Activated T-cell treated with anti-CD3 and anti-CD28 coated beads, Interleukin-2, amount 50 U/mL, for 24 hours (primary cell): ENCODE data around the gene YPEL2.
A peak's percentile ranks its signal among the peaks of the same experiment; 100 is the strongest.

ENCODE experiments used
- DNase-seq: peaks from one replicate; pipeline ENCODE4 v3.0.0-alpha.2; 2020
- H3K27ac Mint-ChIP-seq: 2 replicates; pipeline ENCODE4 v1.8.0; 2020; ENCODE audit warnings: mild to moderate bottlenecking, mixed read lengths
- H3K27me3 Mint-ChIP-seq: 2 replicates; pipeline ENCODE4 v1.8.0; 2020; ENCODE audit warnings: mixed read lengths
- H3K36me3 Mint-ChIP-seq: 2 replicates; pipeline ENCODE4 v1.8.0; 2020; ENCODE audit warnings: low read depth, mixed read lengths
- H3K4me1 Mint-ChIP-seq: 2 replicates; pipeline ENCODE4 v1.8.0; 2020; ENCODE audit warnings: low read depth, mixed read lengths
- H3K4me3 Mint-ChIP-seq: 2 replicates; pipeline ENCODE4 v1.8.0; 2020; ENCODE audit warnings: mild to moderate bottlenecking, moderate library complexity, mixed read lengths
- H3K9me3 Mint-ChIP-seq: 2 replicates; pipeline ENCODE4 v1.8.0; 2020; ENCODE audit warnings: mixed read lengths

The YPEL2 gene

DNA sequence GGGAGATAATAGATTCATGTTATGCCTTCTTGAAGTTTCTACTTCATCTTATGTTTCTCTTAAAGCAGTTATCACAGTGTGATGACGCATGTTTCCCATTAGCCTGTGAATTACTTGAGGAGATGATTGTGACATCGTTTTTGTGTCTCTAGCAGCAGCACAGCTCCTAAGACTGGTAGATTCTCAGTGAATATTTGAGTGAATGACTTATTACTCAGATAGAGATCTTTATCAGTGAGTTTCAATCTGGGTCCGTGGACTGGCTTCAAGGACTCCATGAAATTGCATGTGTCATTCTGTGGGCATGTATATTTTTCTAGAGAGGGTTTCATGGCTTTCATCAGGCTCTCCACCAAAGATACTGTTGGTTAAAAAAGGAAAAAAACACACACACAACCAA lies 29.9 kb downstream of the YPEL2 start:
- DNase-seq: no peak
- Mint-ChIP-seq H3K4me3 (peak overlapping the region; percentile 64), H3K36me3 (peaks cover 8% of the 10 kb centered on the region), H3K27me3 (no peaks in the 10 kb centered on the region), H3K9me3 (no peaks in the 10 kb centered on the region), H3K27ac (peak overlapping the region; percentile 97), H3K4me1 (peaks cover 89% of the 10 kb centered on the region)

DNA sequence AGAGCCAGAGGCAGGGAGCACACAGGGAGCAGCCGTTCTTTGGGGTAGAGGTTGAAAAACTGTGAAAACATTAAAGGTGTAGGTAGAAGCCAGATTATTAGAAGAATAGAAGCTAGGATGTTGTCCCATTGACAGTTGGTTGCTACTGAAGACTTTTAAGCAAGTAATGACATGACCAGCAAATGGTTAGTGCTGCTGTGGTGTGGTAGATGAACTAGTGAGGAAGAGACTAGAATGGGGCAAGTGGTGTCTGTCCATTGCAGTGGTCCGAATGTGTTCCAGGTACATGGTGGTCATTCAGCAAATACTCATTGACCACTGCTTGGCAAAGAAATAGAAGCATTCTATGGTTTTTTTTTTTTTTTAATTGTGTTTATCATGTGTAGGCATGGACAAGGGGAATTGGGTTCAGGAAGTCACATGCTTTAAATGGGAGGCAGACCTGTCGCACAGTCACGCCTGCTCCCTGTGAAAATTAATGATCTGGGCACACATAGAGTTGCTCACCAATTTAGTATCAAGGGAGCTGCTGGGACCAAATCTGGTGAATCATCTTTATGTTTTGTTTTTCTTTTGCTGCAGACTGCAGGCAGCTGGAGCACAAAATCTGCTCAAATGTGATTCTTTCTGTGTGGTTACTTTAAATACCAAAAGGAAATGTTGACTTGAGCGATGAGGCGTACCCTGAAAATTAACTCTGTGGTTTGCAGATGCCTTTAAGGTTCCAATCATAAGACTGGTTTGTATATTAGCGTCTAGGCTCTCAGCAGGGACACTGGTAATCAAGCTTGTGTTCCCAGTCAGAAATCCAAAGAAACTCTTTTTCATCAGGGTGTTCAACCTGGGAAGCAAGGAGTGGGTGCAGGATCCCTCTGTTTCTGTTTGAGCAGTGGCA lies 30.7 kb downstream of the YPEL2 start:
- peak overlapping the region; percentile 64 for H3K4me3 Mint-ChIP-seq
- H3K36me3 Mint-ChIP-seq: peaks cover under 1% of the 10 kb centered on the region
- peak; percentile 49 for DNase-seq
- peak overlapping the region; percentile 97 for H3K27ac Mint-ChIP-seq
- H3K4me1 Mint-ChIP-seq: peaks cover 89% of the 10 kb centered on the region
- H3K9me3 Mint-ChIP-seq: no peaks in the 10 kb centered on the region
- H3K27me3 Mint-ChIP-seq: no peaks in the 10 kb centered on the region

DNA sequence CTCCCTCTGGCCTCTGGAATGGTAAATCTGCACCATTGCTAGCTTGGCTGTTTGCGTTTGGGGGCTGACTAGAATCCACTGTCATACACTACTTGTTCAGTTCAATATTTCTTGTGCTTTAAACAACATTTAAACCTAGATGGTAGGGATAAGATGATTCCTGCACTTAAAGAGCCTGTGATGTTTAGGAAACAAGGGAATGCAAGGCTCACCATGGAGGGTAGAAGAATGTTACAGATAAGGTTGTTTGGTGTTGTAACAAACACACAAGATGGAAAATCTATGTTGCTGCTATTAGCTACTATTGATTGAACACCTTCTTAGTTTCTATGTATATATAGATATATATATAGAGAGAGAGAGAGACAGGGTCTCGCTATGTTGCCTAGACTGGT lies 31.4 kb downstream of the YPEL2 start:
- no peaks in the 10 kb centered on the region for H3K27me3 Mint-ChIP-seq
- no peak for DNase-seq
- peak overlapping the region; percentile 97 for H3K27ac Mint-ChIP-seq
- H3K36me3 Mint-ChIP-seq: no peaks in the 10 kb centered on the region
- H3K9me3 Mint-ChIP-seq: no peaks in the 10 kb centered on the region
- peak overlapping the region; percentile 64 for H3K4me3 Mint-ChIP-seq
- H3K4me1 Mint-ChIP-seq: peaks cover 90% of the 10 kb centered on the region

DNA sequence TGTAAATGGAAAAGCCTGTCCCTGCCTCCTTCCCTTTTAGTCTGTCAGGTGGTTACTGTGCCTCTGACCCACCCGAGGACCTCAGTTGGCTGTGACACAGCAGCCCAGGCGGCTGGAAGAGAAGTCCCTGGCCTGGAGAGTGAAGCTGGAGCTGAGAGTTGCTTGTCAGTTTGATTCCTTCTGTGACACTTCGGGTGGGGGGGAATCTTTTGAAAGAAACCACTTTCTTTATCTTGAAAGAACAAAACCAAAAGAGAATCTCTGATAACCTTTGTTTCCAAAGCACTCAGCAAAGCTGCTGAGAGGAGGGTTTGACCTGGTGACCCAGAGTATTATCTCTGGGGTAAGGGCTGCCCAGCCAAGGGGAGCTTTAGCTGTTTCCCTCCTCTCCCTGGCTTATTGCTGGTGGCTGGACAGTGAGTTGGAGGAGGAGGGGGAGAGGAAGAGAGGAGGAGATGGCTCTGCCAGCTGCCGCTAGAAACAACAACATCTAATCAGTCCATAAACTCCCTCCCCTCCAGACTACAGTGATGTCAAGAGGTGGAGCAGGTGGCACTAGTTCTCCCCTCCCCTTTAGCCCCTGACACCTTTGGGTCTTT lies 34.0 kb downstream of the YPEL2 start:
- peak overlapping the region; percentile 84 for H3K27ac Mint-ChIP-seq
- peaks cover 84% of the 10 kb centered on the region for H3K4me1 Mint-ChIP-seq
- H3K4me3 Mint-ChIP-seq: peak overlapping the region; percentile 46
- H3K36me3 Mint-ChIP-seq: no peaks in the 10 kb centered on the region
- no peaks in the 10 kb centered on the region for H3K27me3 Mint-ChIP-seq
- peak; percentile 56 for DNase-seq
- no peaks in the 10 kb centered on the region for H3K9me3 Mint-ChIP-seq

DNA sequence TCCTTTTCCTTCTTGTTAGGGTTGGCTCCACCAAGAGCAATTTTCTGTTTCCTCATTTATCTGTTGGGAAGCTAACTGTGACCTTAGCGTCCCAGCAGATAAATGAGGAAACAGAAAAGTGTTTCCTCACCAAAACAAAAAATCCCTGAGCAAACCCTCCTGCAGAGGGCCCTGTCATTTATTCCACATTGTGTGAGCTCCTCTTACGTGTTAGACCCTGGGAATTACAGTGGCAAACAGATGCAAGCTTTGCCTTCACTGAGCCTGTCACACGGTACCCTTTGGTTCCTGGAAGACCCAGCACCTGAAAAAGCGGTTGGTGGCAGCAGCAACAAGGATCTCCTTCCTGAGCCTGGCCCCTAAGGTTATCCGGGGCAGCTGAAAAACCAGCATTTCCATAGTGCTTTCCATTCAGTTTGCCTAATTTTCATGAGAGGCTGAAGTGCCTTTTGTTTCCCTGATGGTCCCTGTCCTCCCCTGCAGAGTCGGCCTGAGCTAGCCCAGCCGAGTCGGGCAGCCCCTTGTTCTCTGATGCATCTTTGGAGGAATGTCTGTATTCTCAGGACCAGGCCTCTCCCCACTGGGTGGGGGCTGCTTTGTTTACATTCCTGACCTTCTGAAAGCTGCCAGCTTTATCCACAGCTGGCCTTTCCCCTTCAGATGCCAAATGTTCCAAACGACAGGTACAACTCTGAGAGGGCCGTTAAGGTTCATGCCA lies 34.7 kb downstream of the YPEL2 start:
- Mint-ChIP-seq H3K9me3 (no peaks in the 10 kb centered on the region), H3K36me3 (no peaks in the 10 kb centered on the region), H3K4me1 (peaks cover 84% of the 10 kb centered on the region), H3K4me3 (no peak overlapping the region), H3K27me3 (no peaks in the 10 kb centered on the region), H3K27ac (peak overlapping the region; percentile 84)
- no peak for DNase-seq

DNA sequence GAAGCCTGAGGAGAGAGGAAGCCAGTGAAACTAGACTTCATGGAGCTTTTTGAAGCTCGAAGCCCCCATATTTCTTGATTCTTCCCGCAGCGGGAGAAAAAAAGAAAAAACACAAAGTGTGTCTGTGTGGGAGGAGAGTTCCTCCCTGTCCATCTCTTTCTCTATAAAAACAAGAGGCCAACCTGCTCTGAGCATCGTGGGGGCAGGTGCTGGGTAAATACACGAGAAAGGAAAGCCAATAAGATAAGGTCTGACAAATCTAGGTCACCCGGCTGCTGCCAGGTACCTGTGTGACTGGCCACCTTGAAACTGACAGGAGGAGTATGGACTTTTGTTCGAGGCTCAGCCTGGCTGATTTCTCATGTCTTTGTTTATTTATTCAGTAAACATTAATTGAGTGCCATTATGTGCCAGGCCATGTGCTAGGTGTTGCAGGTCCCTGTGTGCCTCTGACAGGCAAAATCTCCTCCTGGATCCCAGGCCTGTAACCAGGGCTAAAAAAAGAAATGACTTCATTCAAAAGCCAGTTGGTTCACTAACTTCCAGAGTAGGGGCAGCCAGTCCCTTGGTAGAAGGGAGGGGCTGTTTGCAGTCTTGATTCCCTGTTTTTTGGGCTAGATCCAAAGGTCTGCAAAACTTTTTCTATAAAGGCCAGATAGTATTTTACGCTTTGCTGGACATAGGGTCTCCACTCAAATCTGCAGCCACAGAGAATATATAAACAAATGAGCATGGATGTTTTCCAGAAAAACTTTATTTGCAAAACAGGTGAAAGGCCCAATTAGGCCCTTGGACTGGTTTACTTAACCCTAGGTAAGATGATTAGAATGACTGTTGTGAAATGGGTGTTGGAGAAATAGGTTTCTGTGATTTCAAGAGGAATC lies 35.6 kb downstream of the YPEL2 start:
- Mint-ChIP-seq H3K36me3 (no peaks in the 10 kb centered on the region), H3K9me3 (no peaks in the 10 kb centered on the region), H3K4me3 (no peak overlapping the region), H3K27me3 (no peaks in the 10 kb centered on the region), H3K27ac (peak overlapping the region; percentile 72), H3K4me1 (peaks cover 84% of the 10 kb centered on the region)
- no peak for DNase-seq

DNA sequence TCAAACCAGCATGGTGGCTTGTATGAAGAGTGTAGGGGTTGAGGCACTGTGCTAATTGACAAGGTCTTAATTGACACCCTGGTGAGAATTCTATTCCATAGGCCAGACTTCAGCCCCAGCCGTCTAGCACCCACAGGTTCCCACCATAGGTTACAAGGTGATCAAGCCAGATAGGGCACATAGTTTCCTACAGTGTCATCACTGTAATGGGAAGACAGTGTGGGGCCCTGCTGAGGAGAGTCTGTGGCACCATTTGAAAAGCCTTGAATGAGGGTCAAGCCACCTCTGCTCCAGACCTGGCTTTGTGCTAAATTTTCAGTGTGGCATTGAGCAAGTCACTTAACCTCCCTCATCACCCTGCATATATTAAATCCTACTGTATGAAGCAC lies 36.2 kb downstream of the YPEL2 start:
- no peaks in the 10 kb centered on the region for H3K36me3 Mint-ChIP-seq
- H3K4me1 Mint-ChIP-seq: peaks cover 84% of the 10 kb centered on the region
- DNase-seq: no peak
- no peaks in the 10 kb centered on the region for H3K9me3 Mint-ChIP-seq
- no peak overlapping the region for H3K27ac Mint-ChIP-seq
- no peak overlapping the region for H3K4me3 Mint-ChIP-seq
- no peaks in the 10 kb centered on the region for H3K27me3 Mint-ChIP-seq

DNA sequence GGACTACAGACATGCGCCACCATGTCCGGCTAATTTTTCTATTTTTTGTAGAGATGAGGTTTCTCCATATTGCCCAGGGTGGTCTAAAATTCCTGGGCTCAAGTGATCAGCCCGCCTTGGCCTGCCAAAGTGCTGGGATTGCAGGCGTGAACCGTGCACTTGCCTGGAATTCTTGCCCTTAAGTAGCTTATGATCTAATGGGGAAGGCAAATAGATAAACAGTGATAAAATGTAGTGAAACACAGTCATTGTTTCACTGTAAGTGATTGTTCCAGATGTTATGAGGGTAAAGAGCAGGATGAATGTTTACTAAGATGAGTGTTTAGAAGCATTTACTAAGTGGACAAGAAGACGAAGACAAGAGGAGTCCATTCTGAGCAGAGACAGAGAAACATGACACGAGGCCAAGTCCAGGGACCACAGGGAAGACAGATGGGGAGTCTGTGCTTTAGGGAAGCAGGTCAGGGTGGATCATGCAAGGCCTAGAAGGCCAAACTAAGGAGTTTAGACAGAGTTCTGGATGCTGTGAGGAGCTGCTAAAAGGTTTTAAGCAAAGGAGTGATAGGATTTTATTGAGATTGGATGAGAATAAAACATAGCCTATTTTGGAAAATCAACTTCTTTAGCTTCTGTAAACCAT lies 36.9 kb downstream of the YPEL2 start:
- no peak for DNase-seq
- no peak overlapping the region for H3K4me3 Mint-ChIP-seq

DNA sequence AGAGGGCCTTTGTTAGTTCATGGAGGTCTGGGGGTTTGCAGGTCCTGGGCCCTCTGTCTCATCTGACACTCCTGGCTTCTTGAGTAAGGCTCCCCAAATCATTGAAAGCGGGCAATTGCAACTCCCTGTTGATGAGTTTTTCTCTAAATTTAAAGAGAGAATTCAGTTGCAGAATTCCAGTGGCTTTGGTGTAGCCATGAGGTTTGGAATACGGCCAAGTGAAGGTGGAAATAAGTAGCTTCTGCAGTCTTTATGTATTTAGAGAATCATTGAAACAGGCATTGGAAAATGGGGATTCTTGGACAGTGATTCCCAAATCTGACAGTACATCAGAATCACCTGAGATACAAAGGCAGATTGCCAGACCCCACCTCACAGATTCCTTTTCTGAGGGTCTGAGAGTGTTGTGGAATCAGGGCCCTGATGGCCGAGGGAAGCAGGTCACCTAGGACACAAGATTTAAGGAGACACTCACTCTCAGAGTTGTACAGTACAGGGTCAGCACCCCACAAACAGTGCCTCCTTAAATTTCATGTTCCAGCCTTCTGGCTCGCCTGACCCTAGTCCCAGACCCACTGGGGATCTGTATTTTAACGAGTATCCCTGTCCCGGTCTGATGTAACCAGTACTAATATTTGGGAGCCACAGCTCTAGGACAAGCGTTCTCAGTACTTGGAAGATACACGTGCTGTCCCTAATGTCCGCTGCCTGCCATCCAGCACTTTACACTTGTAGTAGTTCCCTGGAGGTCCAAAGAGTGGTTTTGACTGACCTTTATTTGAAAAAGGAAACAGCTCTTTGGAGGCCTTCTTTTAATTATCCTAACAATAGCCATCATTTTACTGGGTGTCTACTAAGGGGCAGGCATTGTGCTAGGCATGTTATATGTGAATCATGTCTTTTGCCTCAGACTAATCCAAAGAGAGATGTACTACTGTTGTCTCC lies 37.8 kb downstream of the YPEL2 start:
- H3K4me1 Mint-ChIP-seq: peaks cover 85% of the 10 kb centered on the region
- no peaks in the 10 kb centered on the region for H3K9me3 Mint-ChIP-seq
- H3K36me3 Mint-ChIP-seq: no peaks in the 10 kb centered on the region
- DNase-seq: no peak
- H3K4me3 Mint-ChIP-seq: no peak overlapping the region
- H3K27ac Mint-ChIP-seq: no peak overlapping the region
- H3K27me3 Mint-ChIP-seq: no peaks in the 10 kb centered on the region

More for the DNA sequence above, 36.9 kb downstream of the YPEL2 start:
- Mint-ChIP-seq H3K9me3 (no peaks in the 10 kb centered on the region), H3K4me1 (peaks cover 85% of the 10 kb centered on the region), H3K27me3 (no peaks in the 10 kb centered on the region), H3K36me3 (no peaks in the 10 kb centered on the region), H3K27ac (no peak overlapping the region)

DNA sequence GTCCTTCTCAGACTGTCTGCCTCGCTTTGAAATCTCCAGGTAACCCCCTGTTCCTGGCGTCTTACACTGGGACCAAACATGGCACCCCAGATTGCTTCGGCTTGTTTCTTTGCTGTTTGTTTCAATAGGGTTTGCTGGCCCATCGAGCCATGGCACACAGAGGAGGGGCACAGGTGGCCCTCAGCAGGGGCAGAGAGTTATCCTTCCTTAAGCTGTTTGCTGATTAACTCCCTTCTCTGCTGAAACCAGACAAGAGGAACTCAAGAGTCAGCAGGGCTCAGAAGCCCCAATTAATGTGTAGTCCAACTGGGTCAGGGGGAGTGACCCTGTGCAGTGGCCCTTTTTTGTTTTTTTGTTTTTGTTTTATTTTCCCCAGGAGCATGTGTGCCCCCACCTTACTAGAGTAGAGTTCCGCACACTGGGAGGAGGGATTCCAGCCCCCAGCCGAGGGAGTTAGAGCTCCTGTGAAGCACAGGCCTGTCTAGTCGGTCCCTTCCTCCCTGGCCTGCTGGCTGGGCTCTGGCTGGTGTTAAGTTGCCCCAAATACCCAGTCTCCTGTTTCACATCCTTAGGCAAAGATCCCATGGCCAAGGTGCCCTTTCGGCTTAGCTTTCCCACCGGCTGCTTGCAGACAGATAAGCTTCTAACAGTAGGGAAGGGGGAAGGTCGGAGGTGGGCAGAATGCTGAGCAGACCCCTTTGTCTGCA lies 39.3 kb downstream of the YPEL2 start:
- no peaks in the 10 kb centered on the region for H3K9me3 Mint-ChIP-seq
- no peak for DNase-seq
- peak overlapping the region; percentile 91 for H3K27ac Mint-ChIP-seq
- H3K27me3 Mint-ChIP-seq: no peaks in the 10 kb centered on the region
- no peaks in the 10 kb centered on the region for H3K36me3 Mint-ChIP-seq
- H3K4me3 Mint-ChIP-seq: no peak overlapping the region
- H3K4me1 Mint-ChIP-seq: peaks cover 87% of the 10 kb centered on the region

DNA sequence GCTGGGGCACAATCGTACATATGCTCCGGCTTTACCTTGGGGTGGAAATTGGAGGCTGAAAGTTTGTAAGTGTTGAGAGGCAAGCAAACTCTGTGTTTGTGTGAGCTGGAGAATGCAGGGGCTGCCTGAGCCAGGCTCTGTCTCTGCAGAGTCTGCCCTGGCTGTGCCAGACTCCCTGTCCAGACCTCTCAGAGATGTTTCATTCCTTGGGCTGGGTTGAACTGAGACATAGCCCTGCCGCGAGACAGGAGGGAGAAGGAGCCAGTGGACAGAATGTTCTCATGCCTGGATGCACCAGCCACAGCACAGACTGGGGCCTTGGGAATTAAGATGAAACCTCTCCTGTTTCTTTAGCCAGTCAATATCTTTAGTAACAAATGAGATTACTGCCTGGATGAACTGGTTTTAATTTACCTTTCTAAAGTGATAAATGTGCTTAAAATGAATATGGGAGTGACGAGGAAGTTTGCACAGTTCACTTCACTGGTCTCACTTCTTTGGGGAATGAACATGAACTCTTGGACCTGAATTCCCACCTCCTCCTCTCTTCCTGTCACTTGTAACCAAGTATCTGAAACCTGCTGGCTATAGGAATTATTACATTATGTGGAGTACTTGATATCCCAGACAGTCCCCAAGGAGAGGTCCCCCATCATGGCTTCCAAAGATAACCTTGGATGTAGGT lies 40.1 kb downstream of the YPEL2 start:
- H3K9me3 Mint-ChIP-seq: no peaks in the 10 kb centered on the region
- H3K4me1 Mint-ChIP-seq: peaks cover 87% of the 10 kb centered on the region
- no peak for DNase-seq
- no peak overlapping the region for H3K4me3 Mint-ChIP-seq
- no peaks in the 10 kb centered on the region for H3K36me3 Mint-ChIP-seq
- H3K27me3 Mint-ChIP-seq: no peaks in the 10 kb centered on the region
- H3K27ac Mint-ChIP-seq: peak overlapping the region; percentile 91

DNA sequence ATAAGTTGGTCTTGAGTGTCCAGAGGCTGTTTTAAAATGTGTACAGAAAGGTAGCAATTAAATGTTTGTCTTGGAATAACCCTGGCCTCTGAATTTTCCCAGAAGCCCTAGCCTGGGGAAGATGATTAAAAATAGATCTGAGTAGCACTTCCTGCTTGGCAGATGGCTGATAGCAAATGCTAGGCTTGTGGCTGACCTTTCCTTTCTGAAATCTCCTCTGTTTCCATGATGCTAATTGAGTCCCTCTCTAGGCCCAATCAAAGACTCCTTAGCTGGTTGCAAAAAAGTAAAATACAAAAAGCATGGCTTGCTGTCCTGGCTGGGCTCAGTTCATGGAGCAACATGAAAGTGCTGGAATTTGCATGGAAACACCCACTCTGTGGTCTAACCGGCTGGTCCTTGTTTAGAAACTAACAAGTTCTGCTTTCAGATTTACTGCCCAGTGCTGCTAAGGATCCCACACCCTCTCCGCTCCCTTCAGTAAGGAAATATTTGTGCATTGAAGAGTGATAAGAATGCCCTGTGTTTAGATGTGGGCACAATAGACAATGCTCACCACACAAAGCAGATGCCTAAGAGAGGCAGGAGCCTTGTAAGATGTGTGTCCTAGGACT lies 40.8 kb downstream of the YPEL2 start:
- DNase-seq: no peak
- H3K36me3 Mint-ChIP-seq: no peaks in the 10 kb centered on the region
- peaks cover 81% of the 10 kb centered on the region for H3K4me1 Mint-ChIP-seq
- peak overlapping the region; percentile 91 for H3K27ac Mint-ChIP-seq
- no peaks in the 10 kb centered on the region for H3K27me3 Mint-ChIP-seq
- no peaks in the 10 kb centered on the region for H3K9me3 Mint-ChIP-seq
- peak overlapping the region; percentile 2 for H3K4me3 Mint-ChIP-seq
